GM19452 (cell line): Measurements from ENCODE around the gene OR2A12.
"Not testable (repeated sequence)": the region's sequence is repeated elsewhere in the genome, so short reads cannot be mapped to it uniquely, and the experiment has no call there.

Experiments
- ATAC-seq: cut with Tn5 transposase; IDR thresholded peaks from one replicate; pipeline ENCODE4 v1.9.1; 2021; ENCODE audit not compliant: unreplicated experiment

Gene OR2A12, protein sequence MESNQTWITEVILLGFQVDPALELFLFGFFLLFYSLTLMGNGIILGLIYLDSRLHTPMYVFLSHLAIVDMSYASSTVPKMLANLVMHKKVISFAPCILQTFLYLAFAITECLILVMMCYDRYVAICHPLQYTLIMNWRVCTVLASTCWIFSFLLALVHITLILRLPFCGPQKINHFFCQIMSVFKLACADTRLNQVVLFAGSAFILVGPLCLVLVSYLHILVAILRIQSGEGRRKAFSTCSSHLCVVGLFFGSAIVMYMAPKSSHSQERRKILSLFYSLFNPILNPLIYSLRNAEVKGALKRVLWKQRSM

DNA sequence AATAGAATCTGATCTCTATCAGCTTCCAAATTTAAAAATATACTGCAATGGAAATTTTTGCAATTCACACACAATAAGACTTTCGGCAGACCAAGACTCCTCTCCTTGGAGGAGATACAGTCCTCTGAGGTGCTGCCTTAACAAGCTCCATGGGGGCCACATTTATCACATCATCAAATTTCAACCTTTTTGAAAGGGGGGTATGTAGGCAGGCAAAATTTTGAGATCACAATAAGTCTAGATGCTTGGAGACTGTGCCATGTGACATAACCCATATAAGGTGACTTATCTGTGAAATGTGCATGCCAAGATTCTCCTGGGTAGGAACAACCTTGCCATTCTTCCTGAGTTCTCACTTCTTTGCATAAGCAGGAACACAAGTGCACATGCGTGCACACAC lies at the start of gene OR2A12:
TSS of gene OR2A12 (plus strand) at position 301 of the 400 bp plus-strand sequence. CDS start 8,830 bp downstream, outside the sequence.
- no peak for ATAC-seq

DNA sequence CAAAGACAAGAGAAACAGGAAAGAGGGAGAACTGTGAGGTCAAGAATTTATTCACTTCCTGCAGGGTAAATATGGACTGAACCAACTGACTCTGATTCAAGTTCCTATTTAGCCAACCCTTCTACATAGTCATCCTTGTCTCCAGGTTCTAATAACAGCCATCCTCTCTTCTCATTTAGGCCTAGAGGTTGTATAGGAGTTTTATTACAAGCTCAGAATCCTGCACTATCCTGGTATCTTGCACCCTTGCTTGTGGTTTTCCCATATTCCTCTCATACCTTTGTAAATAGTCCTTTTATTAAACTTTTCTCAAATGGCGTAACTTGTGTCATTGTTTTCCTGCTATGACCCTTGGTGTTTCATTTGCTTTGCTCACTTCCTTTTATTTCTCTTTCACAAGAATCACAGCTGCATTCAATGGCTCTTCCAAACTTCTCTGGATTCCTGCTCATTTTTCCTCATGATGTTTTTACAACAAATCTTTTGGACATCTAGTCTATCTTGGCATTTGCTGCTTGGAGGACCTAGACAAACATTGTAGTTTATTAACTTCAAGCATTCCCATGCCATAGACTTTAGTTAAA lies 49.7 kb upstream of the OR2A12 start:
- no peak for ATAC-seq

DNA sequence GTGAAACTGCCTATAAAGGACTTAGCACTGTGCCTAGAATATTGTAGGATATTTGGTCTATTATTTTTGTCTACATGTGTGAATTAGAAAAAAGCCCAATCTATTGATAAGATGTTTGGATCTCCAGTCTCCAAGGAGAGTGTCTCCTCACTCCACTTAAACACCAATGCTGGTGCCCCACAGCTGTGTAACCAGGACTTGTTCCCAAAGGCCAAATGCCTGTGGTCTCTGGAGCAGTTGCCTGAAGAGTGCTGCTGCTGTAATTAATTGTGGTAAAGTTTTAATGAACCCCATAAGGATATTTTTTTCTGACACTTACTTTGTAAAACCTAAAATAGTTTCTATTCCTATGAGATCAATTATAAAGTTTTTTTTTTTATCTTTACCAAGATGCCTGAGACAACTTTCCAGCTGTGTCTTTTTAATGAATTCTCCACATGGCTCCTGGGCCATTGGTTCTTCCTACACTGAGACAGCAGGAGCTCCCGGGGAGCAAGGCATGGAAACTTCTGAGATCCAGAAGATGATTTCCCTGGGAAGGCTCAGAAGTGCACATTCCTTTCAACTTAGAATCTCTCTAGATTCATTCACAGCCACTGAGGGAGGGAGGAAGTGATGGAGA lies 48.6 kb upstream of the OR2A12 start:
- no peak for ATAC-seq

DNA sequence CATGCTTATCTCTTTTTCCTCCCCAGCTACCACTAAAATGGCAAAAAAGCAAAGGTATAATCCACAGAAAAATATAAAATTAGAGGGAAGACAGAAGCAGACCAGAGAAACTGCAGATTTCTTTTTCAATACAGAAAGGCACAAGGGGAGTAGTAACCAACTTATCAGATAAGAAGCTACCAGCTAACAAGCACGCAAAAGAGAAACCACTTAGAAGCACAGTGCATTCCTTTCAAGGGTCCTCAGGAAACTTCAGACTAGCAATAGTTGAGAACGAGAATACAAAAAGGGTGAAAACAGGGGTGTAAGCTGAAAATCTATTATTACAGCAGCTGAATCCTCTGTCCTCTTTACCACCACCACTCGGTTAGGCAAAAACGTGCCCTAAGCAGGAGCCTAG lies 47.2 kb upstream of the OR2A12 start:
- no peak for ATAC-seq

DNA sequence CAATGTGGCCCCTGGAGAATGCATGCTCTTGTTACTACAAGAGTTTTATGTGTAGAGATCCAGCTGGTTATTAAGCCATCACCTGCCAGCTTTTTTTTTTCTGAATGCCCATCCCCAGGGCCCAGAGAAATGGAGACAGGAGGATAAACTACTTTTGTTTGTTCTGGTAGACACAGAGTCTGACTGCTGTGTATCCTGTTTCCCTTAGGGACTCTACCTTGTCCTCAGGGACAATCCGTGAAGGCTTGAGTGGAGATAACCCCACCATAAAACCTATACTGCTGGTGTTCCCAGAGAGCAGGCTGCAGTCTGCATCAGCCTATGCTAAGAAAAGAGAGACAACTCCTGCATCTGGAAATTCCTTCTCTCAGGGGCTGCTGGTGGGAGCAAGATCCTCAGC lies 37.4 kb upstream of the OR2A12 start, which contains the start of gene OR2A5:
TSS of gene OR2A5 (plus strand) at position 301 of the 400 bp plus-strand sequence. CDS start 1,454 bp downstream, outside the sequence.
- no peak for ATAC-seq

DNA sequence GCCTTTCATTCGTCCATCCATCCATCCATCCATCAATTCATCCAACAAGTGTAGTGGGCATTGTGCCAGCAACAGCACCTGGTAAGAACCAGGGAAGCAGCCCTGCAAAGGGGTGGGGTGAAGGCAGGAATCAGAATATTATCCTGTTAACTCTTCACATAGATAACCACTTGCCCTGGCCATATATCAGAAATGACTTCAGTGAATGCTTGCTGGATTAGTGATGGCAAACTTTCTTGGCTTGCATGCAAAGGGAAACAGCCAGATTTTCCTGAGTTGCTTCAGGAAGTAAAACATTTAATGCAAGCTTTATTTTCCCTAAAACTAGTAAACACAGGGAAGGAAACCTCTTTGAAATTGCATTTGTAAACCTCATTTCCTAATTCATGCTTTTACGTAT lies 36.6 kb upstream of the OR2A12 start:
- no peak for ATAC-seq

DNA sequence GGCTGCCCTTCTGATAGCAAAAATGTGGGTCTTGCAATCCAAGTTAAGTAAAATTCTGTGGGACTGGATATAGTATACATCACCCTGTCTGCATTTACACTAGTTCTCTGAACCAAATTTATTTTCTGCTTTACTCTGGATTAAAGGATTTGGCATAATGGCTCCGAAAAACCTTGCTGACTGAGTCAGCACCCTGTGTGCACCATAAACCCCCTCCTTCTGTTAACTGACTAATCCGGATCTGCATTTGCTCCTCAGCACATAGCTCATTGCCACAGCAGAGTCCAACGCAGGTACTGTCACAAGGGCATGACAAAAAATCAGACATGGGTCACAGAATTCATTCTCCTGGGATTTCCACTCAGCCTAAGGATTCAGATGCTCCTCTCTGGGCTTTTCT lies 36.0 kb upstream of the OR2A12 start:
- no peak for ATAC-seq

DNA sequence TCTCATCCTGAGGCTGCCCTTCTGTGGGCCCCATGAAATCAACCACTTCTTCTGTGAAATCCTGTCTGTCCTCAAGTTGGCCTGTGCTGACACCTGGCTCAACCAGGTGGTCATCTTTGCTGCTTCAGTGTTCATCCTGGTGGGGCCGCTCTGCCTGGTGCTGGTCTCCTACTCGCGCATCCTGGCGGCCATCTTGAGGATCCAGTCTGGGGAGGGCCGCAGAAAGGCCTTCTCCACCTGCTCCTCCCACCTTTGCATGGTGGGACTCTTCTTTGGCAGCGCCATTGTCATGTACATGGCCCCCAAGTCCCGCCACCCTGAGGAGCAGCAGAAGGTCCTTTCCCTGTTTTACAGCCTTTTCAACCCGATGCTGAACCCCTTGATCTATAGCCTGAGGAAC lies 35.2 kb upstream of the OR2A12 start:
- not testable (repeated sequence) for ATAC-seq

DNA sequence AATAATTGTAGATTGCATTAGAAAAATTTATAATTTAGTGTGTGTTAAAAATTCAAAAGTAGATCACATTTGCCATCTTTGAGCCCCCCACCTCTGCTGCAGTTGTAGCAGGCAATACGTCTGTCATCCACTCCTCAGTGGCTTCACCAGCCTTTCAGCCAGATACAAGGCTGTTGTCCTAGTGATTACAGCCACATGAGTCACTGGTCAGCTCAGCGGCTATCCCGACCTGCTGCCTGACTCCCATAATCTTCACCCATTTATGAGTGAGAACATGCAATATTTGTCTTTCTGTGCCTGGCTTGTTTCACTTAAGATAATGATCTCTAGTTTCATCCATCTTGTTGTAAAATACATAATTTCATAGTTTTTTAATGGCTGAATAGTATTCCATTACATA lies 28.1 kb upstream of the OR2A12 start:
- no peak for ATAC-seq

DNA sequence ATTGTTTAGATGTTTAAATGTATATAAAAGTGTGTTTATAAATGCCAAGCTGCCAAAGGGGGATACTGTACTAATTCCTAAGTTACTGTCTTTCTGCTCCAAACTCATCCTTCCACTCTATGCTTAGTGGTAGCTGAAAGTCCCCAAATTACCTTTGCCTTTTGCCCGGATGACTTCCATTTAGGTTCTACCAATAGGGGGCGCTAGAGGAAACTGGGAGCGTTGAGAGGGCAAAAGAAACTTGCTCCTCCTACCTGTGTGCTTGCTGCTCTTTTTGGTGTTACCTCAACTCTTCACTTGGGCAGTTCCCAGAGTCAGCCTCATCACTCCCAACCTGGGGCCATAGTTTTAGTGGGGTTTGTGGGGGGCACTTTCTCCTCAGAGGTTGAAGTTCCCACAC lies 22.4 kb upstream of the OR2A12 start:
- no peak for ATAC-seq

DNA sequence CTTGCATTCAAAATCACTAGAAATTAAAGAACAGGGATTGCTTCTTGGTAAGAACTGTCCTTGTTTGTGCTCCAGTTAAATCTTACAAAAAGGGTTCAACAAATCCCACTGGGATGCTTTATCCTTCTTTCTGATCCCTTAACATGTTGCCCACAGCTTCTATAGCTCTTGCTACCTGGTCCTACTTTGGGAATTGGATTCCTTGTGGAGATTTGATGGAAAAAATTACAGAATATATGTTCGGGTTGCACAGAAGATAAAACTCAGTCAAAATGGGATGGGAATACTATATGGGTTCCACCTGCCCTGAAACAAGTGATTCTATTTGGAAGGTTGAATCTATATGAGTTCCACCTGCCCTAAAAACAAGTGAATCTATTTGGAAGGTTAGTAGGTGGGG lies 16.6 kb upstream of the OR2A12 start, which contains the start of gene OR2A25:
TSS of gene OR2A25 (plus strand) at position 301 of the 400 bp plus-strand sequence. CDS start 4,409 bp downstream, outside the sequence.
- no peak for ATAC-seq

DNA sequence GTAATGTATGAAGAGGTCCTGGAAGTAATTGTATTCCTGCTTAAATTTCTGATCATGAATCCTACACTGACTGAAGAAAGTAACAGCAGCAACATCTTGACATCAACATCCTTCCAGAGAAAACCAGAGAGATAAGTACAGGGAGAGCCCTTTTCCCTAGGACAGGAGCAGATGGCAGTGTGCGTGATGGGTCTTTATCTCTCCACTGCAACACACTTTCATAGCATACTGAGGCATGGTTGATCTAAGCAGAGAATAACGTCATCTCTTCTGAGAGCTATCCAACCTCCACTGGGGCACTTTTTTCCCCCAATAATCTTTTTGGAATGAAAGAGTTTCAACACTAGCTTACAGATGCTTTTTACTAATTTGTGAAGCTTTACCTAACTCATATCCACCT lies 16.1 kb upstream of the OR2A12 start:
- no peak for ATAC-seq

DNA sequence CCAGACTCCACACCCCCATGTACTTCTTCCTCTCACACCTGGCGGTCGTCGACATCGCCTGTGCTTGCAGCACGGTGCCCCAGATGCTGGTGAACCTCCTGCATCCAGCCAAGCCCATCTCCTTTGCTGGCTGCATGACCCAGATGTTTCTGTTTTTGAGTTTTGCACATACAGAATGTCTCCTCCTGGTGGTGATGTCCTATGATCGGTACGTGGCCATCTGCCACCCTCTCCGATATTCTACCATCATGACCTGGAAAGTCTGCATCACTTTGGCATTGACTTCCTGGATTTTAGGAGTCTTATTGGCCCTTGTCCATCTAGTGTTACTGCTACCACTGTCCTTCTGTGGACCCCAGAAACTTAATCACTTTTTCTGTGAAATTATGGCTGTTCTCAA lies 11.7 kb upstream of the OR2A12 start:
- ATAC-seq: no peak

DNA sequence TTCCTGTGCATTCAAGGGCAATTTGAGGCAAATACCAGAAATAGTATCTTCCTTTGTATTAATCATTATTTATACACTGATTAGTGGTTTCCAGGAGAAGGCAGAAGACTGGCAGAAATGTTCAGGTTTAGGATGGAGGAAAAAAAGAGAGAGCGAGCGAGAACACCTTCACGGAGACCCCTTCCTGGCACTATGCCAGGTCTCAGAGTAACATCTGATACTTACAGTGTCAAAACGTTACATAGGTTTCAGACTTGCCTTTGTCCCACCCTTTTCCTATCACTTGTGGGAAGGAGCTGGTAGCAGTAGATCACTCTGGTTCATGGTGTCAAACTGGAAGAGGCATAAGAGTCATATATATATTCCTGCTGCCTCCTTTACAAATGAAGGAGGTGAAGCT lies 652 bp downstream of the OR2A12 start:
- ATAC-seq: no peak

DNA sequence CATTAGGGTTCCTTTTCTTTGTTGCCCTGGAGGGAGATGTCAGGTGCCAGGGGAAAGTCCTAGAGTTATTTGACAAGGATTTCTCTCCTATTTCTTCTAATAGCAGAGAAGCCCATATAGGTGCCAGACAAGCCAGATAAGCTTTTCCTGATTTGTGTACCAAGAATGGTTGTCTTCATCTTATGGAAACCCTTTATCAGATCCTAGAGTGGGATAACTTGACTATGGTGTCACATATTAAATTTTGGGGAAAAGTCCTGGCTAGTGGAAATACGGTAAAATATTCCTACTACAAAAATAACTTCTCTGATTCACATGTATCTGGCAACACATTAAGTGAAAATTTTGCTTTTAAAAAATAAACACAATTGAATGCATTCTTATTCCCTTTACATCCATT lies 1.2 kb downstream of the OR2A12 start:
- ATAC-seq: no peak

DNA sequence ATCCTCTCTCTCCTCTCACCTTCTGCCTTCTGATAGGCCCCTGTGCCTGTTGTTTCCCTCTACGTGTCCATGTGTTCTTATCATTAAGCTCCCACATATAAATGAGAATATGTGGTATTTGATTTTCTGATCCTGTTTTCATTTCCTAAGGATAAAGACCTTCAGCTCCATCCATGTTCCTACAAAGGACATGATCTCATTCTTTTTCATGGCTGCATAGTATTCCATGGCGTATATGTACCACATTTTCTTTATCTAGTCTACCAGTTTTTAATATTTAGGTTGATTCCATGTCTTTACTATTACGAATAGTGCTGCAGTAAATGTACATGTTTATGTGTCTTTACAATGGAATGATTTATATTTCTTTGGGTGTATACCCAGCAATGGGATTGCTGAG lies 4.6 kb downstream of the OR2A12 start:
- no peak for ATAC-seq

DNA sequence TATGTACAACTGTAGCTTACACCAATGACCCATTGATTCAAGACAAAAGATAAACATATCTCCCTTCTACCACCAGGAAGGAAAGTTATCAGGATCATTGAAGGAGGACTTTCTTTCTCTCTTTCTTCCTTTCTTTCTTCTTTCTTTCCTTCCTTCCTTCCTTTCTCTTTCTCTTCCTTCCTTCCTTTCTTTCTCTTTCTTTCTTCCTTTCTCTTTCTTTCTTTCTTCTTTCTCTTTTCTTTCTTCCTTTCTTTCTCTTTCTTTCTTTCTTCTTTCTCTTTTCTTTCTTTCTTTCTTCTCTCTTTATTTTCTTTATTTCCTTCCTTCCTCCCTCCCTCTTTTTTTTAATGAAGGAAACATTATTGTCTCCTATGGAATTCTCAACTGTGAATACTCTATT lies 12.7 kb downstream of the OR2A12 start:
- ATAC-seq: no peak

DNA sequence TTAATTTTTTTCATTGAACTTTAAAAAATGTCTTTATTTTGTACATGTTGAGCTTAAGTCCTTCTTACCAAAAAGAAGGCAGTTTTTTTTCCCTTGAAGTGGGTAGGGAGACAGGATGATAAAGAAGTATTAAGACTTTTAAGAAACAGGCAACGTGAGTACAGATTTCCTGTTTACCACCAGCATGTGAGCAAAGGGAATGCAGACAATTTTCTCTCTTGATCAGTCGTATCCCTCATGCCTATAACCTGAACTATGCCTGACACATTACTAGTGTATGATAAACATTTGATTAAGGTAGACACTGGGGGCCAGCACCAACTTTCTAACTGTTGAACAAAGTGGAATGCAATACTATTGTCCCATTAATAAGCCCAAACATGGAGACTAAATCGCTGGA lies 14.5 kb downstream of the OR2A12 start:
- no peak for ATAC-seq

DNA sequence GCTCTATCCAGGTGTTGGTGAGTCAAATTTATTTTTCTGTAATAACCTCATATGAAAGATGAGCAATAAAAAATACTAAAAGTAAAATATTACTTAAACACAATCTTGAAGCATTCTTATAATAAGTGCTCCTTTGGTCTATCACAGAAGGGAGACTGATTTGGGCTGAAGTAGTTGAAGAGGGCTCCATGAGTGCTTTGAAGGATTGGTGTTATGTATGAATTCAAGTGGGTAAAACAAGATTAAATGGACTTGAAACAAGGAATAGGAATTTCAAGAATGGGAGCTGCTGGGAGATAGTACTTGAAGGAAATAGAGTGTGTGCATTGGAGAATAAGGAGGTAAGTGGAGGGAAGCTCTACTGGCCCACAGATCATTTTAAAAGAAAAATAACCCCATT lies 16.0 kb downstream of the OR2A12 start:
- no peak for ATAC-seq

DNA sequence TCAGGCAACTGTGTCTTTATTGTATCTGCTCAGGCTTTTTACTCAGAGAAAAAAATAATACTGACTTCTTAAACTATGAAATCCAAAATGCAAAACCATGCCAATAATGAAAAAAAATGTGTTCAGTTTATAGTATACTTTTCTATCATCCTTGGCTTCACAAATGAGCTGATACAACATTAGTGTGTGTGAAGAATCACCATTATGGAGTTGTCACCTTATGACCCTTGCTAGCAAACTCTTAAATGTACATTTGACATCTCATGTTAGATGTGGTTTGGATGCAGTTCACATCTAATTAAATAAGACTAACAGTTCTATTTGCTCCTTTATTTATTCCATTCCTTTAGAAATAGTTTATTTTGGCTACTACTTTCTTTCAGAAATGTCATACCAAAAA lies 19.1 kb downstream of the OR2A12 start:
- no peak for ATAC-seq

DNA sequence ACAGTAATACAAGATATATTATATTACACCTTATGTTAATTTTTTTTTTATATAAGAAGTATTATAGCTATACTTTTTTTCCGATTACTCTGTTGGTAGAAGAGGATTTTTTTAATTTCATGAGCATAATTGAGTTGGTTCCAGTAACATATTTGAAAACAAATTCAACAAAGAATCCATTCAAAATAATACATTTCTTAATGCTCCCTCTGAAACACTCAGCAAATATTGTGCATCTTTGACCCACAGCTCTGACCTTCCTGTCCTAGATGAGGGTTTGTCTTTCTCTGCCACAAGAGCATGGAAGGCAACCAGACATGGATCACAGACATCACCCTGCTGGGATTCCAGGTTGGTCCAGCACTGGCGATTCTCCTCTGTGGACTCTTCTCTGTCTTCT lies 23.2 kb downstream of the OR2A12 start, which contains the start of gene OR2A2:
TSS of gene OR2A2 (plus strand) at position 301 of the 400 bp plus-strand sequence. CDS start at position 301, 0 bp downstream.
- ATAC-seq: no peak

DNA sequence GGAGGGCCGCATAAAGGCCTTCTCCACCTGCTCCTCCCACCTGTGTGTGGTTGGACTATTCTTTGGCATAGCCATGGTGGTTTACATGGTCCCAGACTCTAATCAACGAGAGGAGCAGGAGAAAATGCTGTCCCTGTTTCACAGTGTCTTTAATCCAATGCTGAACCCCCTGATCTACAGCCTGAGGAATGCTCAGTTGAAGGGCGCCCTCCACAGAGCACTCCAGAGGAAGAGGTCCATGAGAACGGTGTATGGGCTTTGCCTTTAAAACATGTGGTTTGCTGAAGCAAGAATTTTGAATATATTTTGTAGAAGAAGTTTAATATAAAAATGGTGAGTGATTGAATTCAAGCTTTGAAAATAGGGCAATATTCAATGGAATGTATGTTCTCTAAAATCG lies 24.2 kb downstream of the OR2A12 start:
- no peak for ATAC-seq
